ENCODE results near the gene MYCBP2. TPM values are rescaled to one million over a fixed set of nuclear protein-coding genes. Genes with fewer than 3 reads are reported as not detected.

MYCBP2 gene
- total RNA-seq, 1 donor = 155 TPM

DNA sequence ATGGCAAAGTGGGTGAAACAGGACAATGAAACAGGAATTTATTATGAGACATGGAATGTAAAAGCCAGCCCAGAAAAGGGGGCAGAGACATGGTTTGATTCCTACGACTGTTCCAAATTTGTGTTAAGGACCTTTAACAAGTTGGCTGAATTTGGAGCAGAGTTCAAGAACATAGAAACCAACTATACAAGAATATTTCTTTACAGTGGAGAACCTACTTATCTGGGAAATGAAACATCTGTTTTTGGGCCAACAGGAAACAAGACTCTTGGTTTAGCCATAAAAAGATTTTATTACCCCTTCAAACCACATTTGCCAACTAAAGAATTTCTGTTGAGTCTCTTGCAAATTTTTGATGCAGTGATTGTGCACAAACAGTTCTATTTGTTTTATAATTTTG, 326.4 kb downstream of the MYCBP2 start:
- H3K27ac ChIP-seq (ENCODE audit: low read depth, low read length) = no peak overlapping the region
- H3K36me3 ChIP-seq (ENCODE audit: insufficient read depth, low read length) = peaks cover 35% of the 10 kb centered on the region
- H3K4me2 ChIP-seq (ENCODE audit: insufficient read depth, low read length) = no peak overlapping the region
- H3K4me3 ChIP-seq (ENCODE audit: insufficient read depth, low read length) = no peak overlapping the region
- DNase-seq (ENCODE audit: insufficient read length, low spot score, missing footprints) = no peak
- peaks cover 8% of the 10 kb centered on the region for H3K79me2 ChIP-seq (ENCODE audit: insufficient read depth, low read length)
- H3K9me3 ChIP-seq (ENCODE audit: low read depth, low read length) = no peaks in the 10 kb centered on the region
- TF ChIP-seq, protein P1, sequence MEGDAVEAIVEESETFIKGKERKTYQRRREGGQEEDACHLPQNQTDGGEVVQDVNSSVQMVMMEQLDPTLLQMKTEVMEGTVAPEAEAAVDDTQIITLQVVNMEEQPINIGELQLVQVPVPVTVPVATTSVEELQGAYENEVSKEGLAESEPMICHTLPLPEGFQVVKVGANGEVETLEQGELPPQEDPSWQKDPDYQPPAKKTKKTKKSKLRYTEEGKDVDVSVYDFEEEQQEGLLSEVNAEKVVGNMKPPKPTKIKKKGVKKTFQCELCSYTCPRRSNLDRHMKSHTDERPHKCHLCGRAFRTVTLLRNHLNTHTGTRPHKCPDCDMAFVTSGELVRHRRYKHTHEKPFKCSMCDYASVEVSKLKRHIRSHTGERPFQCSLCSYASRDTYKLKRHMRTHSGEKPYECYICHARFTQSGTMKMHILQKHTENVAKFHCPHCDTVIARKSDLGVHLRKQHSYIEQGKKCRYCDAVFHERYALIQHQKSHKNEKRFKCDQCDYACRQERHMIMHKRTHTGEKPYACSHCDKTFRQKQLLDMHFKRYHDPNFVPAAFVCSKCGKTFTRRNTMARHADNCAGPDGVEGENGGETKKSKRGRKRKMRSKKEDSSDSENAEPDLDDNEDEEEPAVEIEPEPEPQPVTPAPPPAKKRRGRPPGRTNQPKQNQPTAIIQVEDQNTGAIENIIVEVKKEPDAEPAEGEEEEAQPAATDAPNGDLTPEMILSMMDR (IDR thresholded peaks at IDR 0.05; ENCODE audit: extremely low read depth, low read depth, low read length) = no peak
- H4K20me1 ChIP-seq (ENCODE audit: insufficient read depth, low read length) = no peaks in the 10 kb centered on the region
- H2AFZ ChIP-seq (ENCODE audit: low read length) = no peak overlapping the region
- no peaks in the 10 kb centered on the region for H3K4me1 ChIP-seq (ENCODE audit: insufficient read depth, low read length)
- no peaks in the 10 kb centered on the region for H3K27me3 ChIP-seq (ENCODE audit: insufficient read depth, low read length)

Other genes starting within 250 kb of the MYCBP2 start
- gene SCEL, start 208.6 kb upstream of the MYCBP2 start, total RNA-seq = not detected in 2 replicates

Measured in osteoblast (primary cell).